ENCODE measurements around the gene PARVB. TPM values are rescaled to one million over a fixed set of nuclear protein-coding genes. Genes with fewer than 3 reads are reported as not detected.

PARVB gene
- total and polyA plus RNA-seq, 2 donors (not counting 1 experiment from before 2014, with no cell fraction given) = 12.1 to 47.3 TPM

GRCh38 chr22:44166498-44167276, 142.6 kb downstream of the PARVB start:
- Histone ChIP-seq H3K27ac (ENCODE audit: insufficient read depth, low read length) (no peak overlapping the region), H3K4me2 (ENCODE audit: extremely low read depth, insufficient read depth, low read length) (no peak overlapping the region), H3K27me3 (ENCODE audit: control insufficient read depth, insufficient read depth, low read length) (no peaks in the 10 kb centered on the region)

GRCh38 chr22:44167501-44167900, 143.4 kb downstream of the PARVB start:
- TF ChIP-seq EZH2 (IDR thresholded peaks at IDR 0.05; ENCODE audit: low read length, missing control alignments) = no peak
- no peak for TF ChIP-seq CTCF (conservative IDR thresholded peaks at IDR 0.05 in 1 of 2, IDR thresholded peaks at IDR 0.05 in 1 of 2; ENCODE audit: low read depth in 1 of 2, low read length in 2 of 2)
- Histone ChIP-seq H3K79me2 (ENCODE audit: control insufficient read depth, insufficient read depth, low read length) (no peaks in the 10 kb centered on the region), H4K20me1 (ENCODE audit: control insufficient read depth, extremely low read depth, insufficient read depth, low read length) (no peaks in the 10 kb centered on the region), H3K4me1 (ENCODE audit: control insufficient read depth, extremely low read depth, insufficient read depth, low read length) (no peaks in the 10 kb centered on the region), H3K4me3 (replicated peaks in 1 of 4; ENCODE audit: control extremely low read depth in 1 of 4, insufficient read depth in 1 of 4, low read depth in 3 of 4, low read length in 4 of 4) (no peak overlapping the region), H2AFZ (ENCODE audit: low read length) (no peak overlapping the region), H3K27ac (ENCODE audit: insufficient read depth, low read length) (no peak overlapping the region), H3K9me3 (ENCODE audit: control insufficient read depth, insufficient read depth, low read depth, low read length) (no peaks in the 10 kb centered on the region), H3K36me3 (ENCODE audit: control insufficient read depth, insufficient read depth, low read length) (no peaks in the 10 kb centered on the region), H3K27me3 (ENCODE audit: control insufficient read depth, insufficient read depth, low read length) (no peaks in the 10 kb centered on the region), H3K9ac (ENCODE audit: insufficient read depth, low read length) (no peak overlapping the region), H3K4me2 (ENCODE audit: extremely low read depth, insufficient read depth, low read length) (no peak overlapping the region)
- no peak for DNase-seq (ENCODE audit: low read depth in 2 of 2)

More at GRCh38 chr22:44166498-44167276, 142.6 kb downstream of the PARVB start:
- Histone ChIP-seq H3K9me3 (ENCODE audit: control insufficient read depth, insufficient read depth, low read depth, low read length) (no peaks in the 10 kb centered on the region), H3K79me2 (ENCODE audit: control insufficient read depth, insufficient read depth, low read length) (no peaks in the 10 kb centered on the region), H3K9ac (ENCODE audit: insufficient read depth, low read length) (no peak overlapping the region), H2AFZ (ENCODE audit: low read length) (no peak overlapping the region), H3K4me1 (ENCODE audit: control insufficient read depth, extremely low read depth, insufficient read depth, low read length) (no peaks in the 10 kb centered on the region), H4K20me1 (ENCODE audit: control insufficient read depth, extremely low read depth, insufficient read depth, low read length) (no peaks in the 10 kb centered on the region), H3K36me3 (ENCODE audit: control insufficient read depth, insufficient read depth, low read length) (no peaks in the 10 kb centered on the region), H3K4me3 (replicated peaks in 1 of 4; ENCODE audit: control extremely low read depth in 1 of 4, insufficient read depth in 1 of 4, low read depth in 3 of 4, low read length in 4 of 4) (no peak overlapping the region)
- TF ChIP-seq CTCF (conservative IDR thresholded peaks at IDR 0.05 in 1 of 2, IDR thresholded peaks at IDR 0.05 in 1 of 2; ENCODE audit: low read depth in 1 of 2, low read length in 2 of 2) (no peak), EZH2 (IDR thresholded peaks at IDR 0.05; ENCODE audit: low read length, missing control alignments) (no peak)
- no peak for DNase-seq (ENCODE audit: low read depth in 2 of 2)

- H3K27ac ChIP-seq (ENCODE audit: insufficient read depth, low read length) = no peak overlapping the region
- H3K4me2 ChIP-seq (ENCODE audit: extremely low read depth, insufficient read depth, low read length) = no peak overlapping the region
- H3K4me3 ChIP-seq (replicated peaks in 1 of 4; ENCODE audit: control extremely low read depth in 1 of 4, insufficient read depth in 1 of 4, low read depth in 3 of 4, low read length in 4 of 4) = no peak overlapping the region
- no peaks in the 10 kb centered on the region for H3K36me3 ChIP-seq (ENCODE audit: control insufficient read depth, insufficient read depth, low read length)
- H3K4me1 ChIP-seq (ENCODE audit: control insufficient read depth, extremely low read depth, insufficient read depth, low read length) = no peaks in the 10 kb centered on the region
- DNase-seq (ENCODE audit: low read depth in 2 of 2) = no peak
- H4K20me1 ChIP-seq (ENCODE audit: control insufficient read depth, extremely low read depth, insufficient read depth, low read length) = no peaks in the 10 kb centered on the region
- no peak overlapping the region for H3K9ac ChIP-seq (ENCODE audit: insufficient read depth, low read length)
- H3K9me3 ChIP-seq (ENCODE audit: control insufficient read depth, insufficient read depth, low read depth, low read length) = no peaks in the 10 kb centered on the region
- H3K27me3 ChIP-seq (ENCODE audit: control insufficient read depth, insufficient read depth, low read length) = no peaks in the 10 kb centered on the region
- no peaks in the 10 kb centered on the region for H3K79me2 ChIP-seq (ENCODE audit: control insufficient read depth, insufficient read depth, low read length)
- no peak overlapping the region for H2AFZ ChIP-seq (ENCODE audit: low read length)
- TF ChIP-seq EZH2 (IDR thresholded peaks at IDR 0.05; ENCODE audit: low read length, missing control alignments) (no peak), CTCF (conservative IDR thresholded peaks at IDR 0.05 in 1 of 2, IDR thresholded peaks at IDR 0.05 in 1 of 2; ENCODE audit: low read depth in 1 of 2, low read length in 2 of 2) (no peak)
Measured at GRCh38 chr22:44168206-44168605, 144.1 kb downstream of the PARVB start.
